ENCODE measurements around the gene VTI1A.

Gene VTI1A

GRCh38 chr10:112618814-112619213 is 171.8 kb downstream of the VTI1A start:
- TF ChIP-seq EZH2phosphoT487 (IDR thresholded peaks at IDR 0.05; ENCODE audit: borderline replicate concordance) = no peak
- TF ChIP-seq CTCF (conservative IDR thresholded peaks at IDR 0.05; ENCODE audit: low read length) = no peak
- Histone ChIP-seq H3K4me2 (ENCODE audit: low read depth, low read length, poor library complexity, severe bottlenecking) (no peak overlapping the region), H3K36me3 (ENCODE audit: insufficient read depth, low read length) (peaks cover 3% of the 10 kb centered on the region; the same call in 1 of the 2 replicates), H3F3A (ENCODE audit: low read depth) (no peaks in the 10 kb centered on the region), H3K4me1 (ENCODE audit: insufficient read depth, low read length, poor library complexity, severe bottlenecking) (no peaks in the 10 kb centered on the region), H3K9me3 (ENCODE audit: insufficient read depth, low read depth, low read length) (peaks cover 11% of the 10 kb centered on the region), H2AFZ (ENCODE audit: low read length) (no peak overlapping the region), H3K9me2 (replicated peaks; ENCODE audit: low read depth, low read length) (no peaks in the 10 kb centered on the region), H3K27me3 (ENCODE audit: insufficient read depth, low read length, poor library complexity, severe bottlenecking) (no peaks in the 10 kb centered on the region), H3K79me2 (ENCODE audit: insufficient read depth, low read length) (no peaks in the 10 kb centered on the region), H3K9ac (ENCODE audit: low read depth, low read length, poor library complexity, severe bottlenecking) (no peak overlapping the region), H4K20me1 (ENCODE audit: insufficient read depth, low read length, poor library complexity, severe bottlenecking) (no peaks in the 10 kb centered on the region), H3K4me3 (ENCODE audit: low read length, poor library complexity, severe bottlenecking) (no peak overlapping the region)

- no peak for TF ChIP-seq EZH2phosphoT487 (IDR thresholded peaks at IDR 0.05; ENCODE audit: borderline replicate concordance)
- no peak for TF ChIP-seq CTCF (conservative IDR thresholded peaks at IDR 0.05; ENCODE audit: low read length)
- no peaks in the 10 kb centered on the region for H3K27me3 ChIP-seq (ENCODE audit: insufficient read depth, low read length, poor library complexity, severe bottlenecking)
These were observed 172.5 kb downstream of the VTI1A start for GRCh38 chr10:112619556-112619955.

GRCh38 chr10:112622786-112623185 is 175.8 kb downstream of the VTI1A start:
- Histone ChIP-seq H3K9me2 (replicated peaks; ENCODE audit: low read depth, low read length) (no peaks in the 10 kb centered on the region), H2AFZ (ENCODE audit: low read length) (no peak overlapping the region), H3F3A (ENCODE audit: low read depth) (no peaks in the 10 kb centered on the region), H4K20me1 (ENCODE audit: insufficient read depth, low read length, poor library complexity, severe bottlenecking) (no peaks in the 10 kb centered on the region), H3K27me3 (ENCODE audit: insufficient read depth, low read length, poor library complexity, severe bottlenecking) (no peaks in the 10 kb centered on the region), H3K4me2 (ENCODE audit: low read depth, low read length, poor library complexity, severe bottlenecking) (no peak overlapping the region), H3K79me2 (ENCODE audit: insufficient read depth, low read length) (no peaks in the 10 kb centered on the region), H3K4me1 (ENCODE audit: insufficient read depth, low read length, poor library complexity, severe bottlenecking) (no peaks in the 10 kb centered on the region), H3K36me3 (ENCODE audit: insufficient read depth, low read length) (no peaks in the 10 kb centered on the region), H3K9ac (ENCODE audit: low read depth, low read length, poor library complexity, severe bottlenecking) (no peak overlapping the region), H3K4me3 (ENCODE audit: low read length, poor library complexity, severe bottlenecking) (no peak overlapping the region), H3K9me3 (ENCODE audit: insufficient read depth, low read depth, low read length) (no peaks in the 10 kb centered on the region)
- TF ChIP-seq EZH2phosphoT487 (IDR thresholded peaks at IDR 0.05; ENCODE audit: borderline replicate concordance) (no peak), CTCF (conservative IDR thresholded peaks at IDR 0.05; ENCODE audit: low read length) (no peak)

More at GRCh38 chr10:112619556-112619955, 172.5 kb downstream of the VTI1A start:
- Histone ChIP-seq H4K20me1 (ENCODE audit: insufficient read depth, low read length, poor library complexity, severe bottlenecking) (no peaks in the 10 kb centered on the region), H3K9me2 (replicated peaks; ENCODE audit: low read depth, low read length) (no peaks in the 10 kb centered on the region), H3K9ac (ENCODE audit: low read depth, low read length, poor library complexity, severe bottlenecking) (no peak overlapping the region), H3K9me3 (ENCODE audit: insufficient read depth, low read depth, low read length) (peaks cover 11% of the 10 kb centered on the region), H3K79me2 (ENCODE audit: insufficient read depth, low read length) (no peaks in the 10 kb centered on the region), H3K4me2 (ENCODE audit: low read depth, low read length, poor library complexity, severe bottlenecking) (no peak overlapping the region), H3F3A (ENCODE audit: low read depth) (no peaks in the 10 kb centered on the region), H3K36me3 (ENCODE audit: insufficient read depth, low read length) (peaks cover 3% of the 10 kb centered on the region; the same call in 1 of the 2 replicates), H2AFZ (ENCODE audit: low read length) (no peak overlapping the region), H3K4me3 (ENCODE audit: low read length, poor library complexity, severe bottlenecking) (no peak overlapping the region), H3K4me1 (ENCODE audit: insufficient read depth, low read length, poor library complexity, severe bottlenecking) (no peaks in the 10 kb centered on the region)

Measured in Loucy (cell line).